H1 (cell line): ENCODE measurements around the gene GOLGA1. TPM values are rescaled to one million over a fixed set of nuclear protein-coding genes. Genes with fewer than 3 reads are reported as not detected.

ENCODE experiments used
- CBX5 ChIP-seq: fragments of 300-800, 300-1000 bp; sonication (generic); IDR thresholded peaks from 2 replicates; pipeline ENCODE4 v1.7.1; 2016; ENCODE audit warnings: antibody characterized with exemption, low read length, low read depth
- GTF2F1 ChIP-seq: IDR thresholded peaks from 2 replicates; pipeline ENCODE4 v1.6.1; 2012; ENCODE audit warnings: low read depth, low read length, improper control_type of control experiment, borderline replicate concordance
- polyA plus RNA-seq, 7 experiments: library from polyadenylated mRNA; depleted of rRNA in 3 of 7; stranded (reverse) in 5 of 7; unstranded in 2 of 7; fragments of >200 nt in 5 of 7; fragments of 200-250 nt in 2 of 7; gene quantifications; 1 replicate in 5 of 7; 2 replicates in 1 of 7; 4 replicates in 1 of 7; pipeline versions ENCODE4 v1.2.1 to v1.2.3, GENCODE V29; 2011 to 2013; ENCODE audit warnings: missing spikeins in 2 of 7, mixed read lengths in 2 of 7
- total RNA-seq: library from RNA; stranded (reverse); fragmentation: NEBNext Ultra II Directional; extraction: Animal tissue kit (Norgen Biotek cat#: 25700); gene quantifications from 2 replicates; pipeline ENCODE4 v1.2.1, GENCODE V29; 2021

Gene GOLGA1
- total and polyA plus RNA-seq, 2 of the 8 experiments (the other 6 are each of a cell fraction or from before 2014, with no cell fraction given), result 4.8 to 6.5 TPM

DNA sequence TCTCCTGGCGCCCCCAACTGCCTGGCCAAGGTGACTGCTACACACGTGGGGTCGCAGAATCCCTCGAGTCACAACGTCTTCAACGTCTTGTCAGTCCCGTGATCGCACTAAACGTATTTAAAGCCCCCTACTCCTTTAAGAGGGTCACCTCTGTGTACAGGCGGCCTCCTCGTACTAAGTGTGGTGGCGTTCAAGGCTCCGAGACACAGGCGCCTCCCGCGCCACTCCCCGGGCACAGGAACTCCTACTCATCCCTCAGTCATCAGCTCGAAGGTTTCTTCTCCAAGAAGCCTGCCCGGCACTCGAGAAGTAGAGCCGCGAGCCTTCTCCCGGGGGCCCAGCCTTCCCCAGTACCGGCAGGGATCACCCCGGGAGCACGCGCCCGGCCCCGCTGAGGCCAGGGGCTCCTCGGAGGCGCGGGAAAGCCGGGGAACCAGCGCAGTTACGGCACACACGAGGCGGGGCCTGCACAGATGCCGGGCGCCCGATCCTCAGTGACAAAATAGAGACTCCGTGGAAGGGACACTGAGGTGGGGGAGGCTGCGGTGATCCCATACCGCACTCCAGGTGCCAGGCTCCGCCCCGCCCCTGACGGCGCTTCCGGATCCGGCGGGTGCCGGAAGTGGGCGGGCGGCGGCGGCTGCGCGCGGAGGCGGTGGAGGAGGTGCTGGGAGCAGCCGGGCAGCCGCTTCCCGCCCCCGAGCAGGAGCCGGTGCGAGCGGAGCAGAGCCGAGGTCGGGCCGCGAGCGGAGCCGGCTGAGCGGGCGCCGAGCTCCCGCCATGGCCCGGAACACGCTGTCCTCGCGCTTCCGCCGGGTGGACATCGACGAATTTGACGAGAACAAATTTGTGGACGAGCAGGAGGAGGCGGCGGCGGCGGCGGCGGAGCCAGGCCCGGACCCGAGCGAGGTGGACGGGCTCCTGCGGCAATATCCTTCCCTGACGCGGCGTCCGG, 72.1 kb downstream of the GOLGA1 start (continued):
- no peak for TF ChIP-seq GTF2F1
- TF ChIP-seq CBX5, result no peak
- TF ChIP-seq, all 59 proteins: peak for 21
